Karpas-422 (cell line): ENCODE data around the gene ADAMTS4. TPM values are rescaled to one million over a fixed set of nuclear protein-coding genes. Genes with fewer than 3 reads are reported as not detected.

Experiments used
- DNase-seq: peaks from one replicate; pipeline ENCODE4 v3.0.0-alpha.2; 2015
- H2AFZ ChIP-seq: fragments of 200-600 bp; sonication (generic); 2 replicates; pipeline ENCODE4 v1.6.1; 2014; ENCODE audit warnings: antibody characterized with exemption, low read length, mixed read lengths
- H3K27ac ChIP-seq: fragments of 200-600 bp; sonication (generic); 2 replicates; pipeline ENCODE4 v1.5.1; 2014; ENCODE audit warnings: mild to moderate bottlenecking, low read length, moderate library complexity
- H3K27me3 ChIP-seq: fragments of 200-600 bp; sonication (generic); 2 replicates; pipeline ENCODE4 v1.6.1; 2014; ENCODE audit warnings: low read length, mixed read lengths
- H3K36me3 ChIP-seq: fragments of 200-600 bp; sonication (generic); 2 replicates; pipeline ENCODE4 v1.6.1; 2014; ENCODE audit warnings: low read length, mixed read lengths; ENCODE audit not compliant: insufficient read depth
- H3K4me1 ChIP-seq: fragments of 200-600 bp; sonication (generic); 2 replicates; pipeline ENCODE4 v1.6.1; 2014; ENCODE audit warnings: mild to moderate bottlenecking, low read length, mixed read lengths
- H3K4me2 ChIP-seq: fragments of 200-600 bp; sonication (generic); 2 replicates; pipeline ENCODE4 v1.6.1; 2014; ENCODE audit warnings: low read length, low read depth, mild to moderate bottlenecking; ENCODE audit not compliant: poor library complexity, severe bottlenecking
- H3K4me3 ChIP-seq: fragments of 200-600 bp; sonication (generic); 2 replicates; pipeline ENCODE4 v1.5.1; 2014; ENCODE audit warnings: mild to moderate bottlenecking, antibody characterized with exemption, low read length, mixed read lengths
- H3K79me2 ChIP-seq: fragments of 200-600 bp; sonication (generic); 2 replicates; pipeline ENCODE4 v1.6.1; 2014; ENCODE audit warnings: mild to moderate bottlenecking, low read length, mixed read lengths
- H3K9ac ChIP-seq: fragments of 200-600 bp; sonication (generic); 2 replicates; pipeline ENCODE4 v1.6.0; 2014; ENCODE audit warnings: low read length
- H3K9me2 ChIP-seq: fragments of 200-600 bp; sonication (generic), shearing (Covaris generic); replicated peaks from 2 replicates; pipeline ENCODE4 v1.6.0; 2014; ENCODE audit warnings: mild to moderate bottlenecking, low read length, moderate library complexity; ENCODE audit not compliant: insufficient read depth
- H3K9me3 ChIP-seq: fragments of 300-700, 200-600 bp; sonication (generic); 2 replicates; pipeline ENCODE4 v1.6.1; 2014; ENCODE audit warnings: low read length, mixed read lengths
- H4K20me1 ChIP-seq: fragments of 200-600 bp; sonication (generic); 2 replicates; pipeline ENCODE4 v1.6.1; 2014; ENCODE audit warnings: mild to moderate bottlenecking, antibody characterized with exemption, low read length, low read depth; ENCODE audit not compliant: insufficient read depth
- total RNA-seq: library from RNA; depleted of rRNA; stranded (reverse); fragments of >200 nt; shearing (Covaris generic); gene quantifications from 2 replicates; pipeline ENCODE4 v1.2.3, GENCODE V29; 2014; ENCODE audit warnings: low replicate concordance

ADAMTS4 gene
- total RNA-seq, 1 experiment from 2014 or later = 0.15 TPM

DNA sequence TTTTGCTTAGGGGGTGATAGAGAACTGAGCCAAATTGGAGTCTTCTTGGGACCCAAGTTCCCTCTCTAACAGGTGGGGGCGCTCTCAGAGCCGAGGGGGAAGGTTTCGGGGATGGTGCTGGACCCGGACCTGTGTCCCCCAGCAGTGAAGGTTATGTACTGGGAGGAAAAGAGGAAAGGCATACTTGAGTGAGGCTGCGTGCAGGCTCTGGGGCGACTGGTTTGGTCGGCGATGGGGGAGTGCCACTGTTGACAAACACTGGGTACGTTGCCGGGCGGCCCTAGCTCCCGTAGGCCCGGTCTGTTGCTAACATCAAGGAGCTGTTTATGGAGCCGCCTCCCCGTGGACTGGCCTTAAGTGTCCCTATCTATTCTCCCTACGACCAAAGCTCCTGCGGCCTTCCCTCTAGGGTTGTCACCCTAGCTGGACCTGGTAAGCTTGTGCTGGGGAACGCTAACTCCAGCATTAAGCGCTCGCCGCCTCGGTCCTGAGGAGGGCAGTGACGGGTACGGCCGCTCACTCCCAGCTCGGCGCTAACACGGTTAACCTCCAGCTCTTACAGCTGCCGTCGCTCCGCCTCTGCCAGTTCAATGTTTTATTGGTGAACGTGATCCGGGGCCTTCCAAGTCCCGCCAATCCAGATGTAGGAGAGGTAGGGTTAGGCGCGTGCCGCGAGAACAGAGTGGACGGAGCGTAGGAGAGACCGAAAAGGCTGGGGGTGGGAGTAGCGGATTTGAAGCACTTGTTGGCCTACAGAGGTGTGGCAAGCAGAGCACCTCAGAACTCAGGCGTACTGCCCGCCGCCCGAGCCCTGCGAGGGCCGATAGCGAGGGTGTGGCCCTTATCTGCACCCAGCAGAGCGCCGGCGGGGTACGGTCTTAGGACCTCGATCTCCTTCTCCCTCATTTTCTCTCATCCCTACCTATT is 32.8 kb downstream of the ADAMTS4 start, which contains the start of gene PPOX:
Gene PPOX (plus strand): TSS at position 685 of the 927 bp plus-strand sequence. CDS start 422 bp downstream, outside the sequence.
- Histone ChIP-seq H3K4me1 (peaks cover 49% of the 10 kb centered on the region), H3K27ac (peak within 1 kb of the TSS; percentile 86), H3K36me3 (peaks cover 6% of the 10 kb centered on the region; the same call in 1 of the 2 replicates), H2AFZ (peak within 1 kb of the TSS; percentile 41; the same call in 1 of the 2 replicates), H4K20me1 (no peaks in the 10 kb centered on the region), H3K9ac (peak within 1 kb of the TSS; percentile 75), H3K4me2 (peak within 1 kb of the TSS; percentile 83), H3K27me3 (no peaks in the 10 kb centered on the region), H3K79me2 (peaks cover 14% of the 10 kb centered on the region), H3K9me2 (no peaks in the 10 kb centered on the region), H3K9me3 (no peaks in the 10 kb centered on the region), H3K4me3 (peak within 1 kb of the TSS; percentile 88)
- DNase-seq = peak; percentile 99

DNA sequence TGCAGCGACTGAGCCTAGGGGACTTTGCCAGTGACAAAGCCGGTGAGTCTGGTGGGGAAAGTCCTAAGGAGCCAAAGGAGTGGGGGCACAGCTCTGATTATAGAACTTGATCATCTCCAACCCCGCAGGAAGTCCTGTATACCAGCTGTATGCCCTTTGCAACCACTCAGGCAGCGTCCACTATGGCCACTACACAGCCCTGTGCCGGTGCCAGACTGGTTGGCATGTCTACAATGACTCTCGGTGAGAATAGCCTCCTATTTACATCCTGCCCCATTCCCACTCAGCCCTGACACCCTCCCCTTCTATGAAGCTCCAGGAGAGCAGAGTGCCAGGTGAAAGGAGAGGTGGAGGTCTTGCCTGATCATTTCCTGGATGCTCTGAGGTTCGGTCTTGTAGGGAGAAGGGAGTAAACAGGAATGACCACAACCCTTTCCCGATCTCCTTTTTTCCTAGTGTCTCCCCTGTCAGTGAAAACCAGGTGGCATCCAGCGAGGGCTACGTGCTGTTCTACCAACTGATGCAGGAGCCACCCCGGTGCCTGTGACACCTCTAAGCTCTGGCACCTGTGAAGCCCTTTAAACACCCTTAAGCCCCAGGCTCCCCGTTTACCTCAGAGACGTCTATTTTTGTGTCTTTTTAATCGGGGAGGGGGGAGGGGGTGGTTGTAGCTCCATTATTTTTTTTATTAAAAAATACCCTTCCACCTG is 33.8 kb downstream of the ADAMTS4 start:
- peak overlapping the region; percentile 88 for H3K4me3 ChIP-seq
- H3K79me2 ChIP-seq = peaks cover 24% of the 10 kb centered on the region
- H3K9me3 ChIP-seq = no peaks in the 10 kb centered on the region
- no peak overlapping the region for H2AFZ ChIP-seq
- H3K9ac ChIP-seq = peak overlapping the region; percentile 75
- DNase-seq = no peak
- no peaks in the 10 kb centered on the region for H4K20me1 ChIP-seq
- no peaks in the 10 kb centered on the region for H3K9me2 ChIP-seq
- peaks cover 58% of the 10 kb centered on the region for H3K4me1 ChIP-seq
- peaks cover 4% of the 10 kb centered on the region; the same call in 1 of the 2 replicates for H3K36me3 ChIP-seq
- H3K27me3 ChIP-seq = no peaks in the 10 kb centered on the region
- H3K4me2 ChIP-seq = peak overlapping the region; percentile 83
- peak overlapping the region; percentile 86 for H3K27ac ChIP-seq

DNA sequence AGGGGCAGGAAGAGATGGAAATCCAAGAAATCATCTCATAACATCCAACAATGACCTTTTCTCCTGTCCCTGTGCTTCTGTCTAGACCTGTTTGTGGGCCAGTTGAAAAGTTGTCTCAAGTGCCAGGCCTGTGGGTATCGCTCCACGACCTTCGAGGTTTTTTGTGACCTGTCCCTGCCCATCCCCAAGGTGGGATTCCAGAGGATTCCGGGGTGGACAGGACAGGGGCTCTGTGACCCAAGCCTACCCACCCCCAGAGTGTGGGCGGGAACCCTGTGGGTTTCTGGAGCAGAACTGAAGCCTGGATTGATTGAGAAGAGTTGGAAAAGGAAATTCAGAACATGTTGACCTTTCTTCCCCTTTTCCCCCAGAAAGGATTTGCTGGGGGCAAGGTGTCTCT is 35.1 kb downstream of the ADAMTS4 start:
- Histone ChIP-seq H3K27ac (no peak overlapping the region), H3K4me3 (no peak overlapping the region), H3K79me2 (peaks cover 30% of the 10 kb centered on the region), H2AFZ (no peak overlapping the region), H3K9me3 (no peaks in the 10 kb centered on the region), H3K9me2 (no peaks in the 10 kb centered on the region), H4K20me1 (no peaks in the 10 kb centered on the region), H3K36me3 (no peaks in the 10 kb centered on the region), H3K4me1 (peaks cover 65% of the 10 kb centered on the region), H3K4me2 (no peak overlapping the region), H3K27me3 (no peaks in the 10 kb centered on the region), H3K9ac (no peak overlapping the region)
- no peak for DNase-seq

DNA sequence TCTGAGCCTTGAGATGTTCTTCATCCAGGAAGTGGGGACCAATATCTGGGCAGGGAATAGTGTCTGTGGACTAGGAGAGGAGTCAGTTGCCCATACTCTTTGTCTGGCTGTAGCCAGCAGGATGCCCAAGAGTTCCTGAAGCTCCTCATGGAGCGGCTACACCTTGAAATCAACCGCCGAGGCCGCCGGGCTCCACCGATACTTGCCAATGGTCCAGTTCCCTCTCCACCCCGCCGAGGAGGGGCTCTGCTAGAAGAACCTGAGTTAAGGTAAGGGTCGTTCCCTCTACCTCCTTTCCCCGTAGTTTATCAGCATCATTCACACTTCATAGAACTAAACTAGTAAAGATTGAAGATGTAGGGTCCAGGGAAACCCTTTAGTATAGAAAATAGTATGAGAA is 36.0 kb downstream of the ADAMTS4 start:
- Histone ChIP-seq H3K27ac (no peak overlapping the region), H3K4me1 (peaks cover 68% of the 10 kb centered on the region), H3K79me2 (peaks cover 25% of the 10 kb centered on the region), H4K20me1 (no peaks in the 10 kb centered on the region), H3K4me2 (no peak overlapping the region), H3K9me2 (no peaks in the 10 kb centered on the region), H2AFZ (no peak overlapping the region), H3K36me3 (no peaks in the 10 kb centered on the region), H3K9ac (no peak overlapping the region), H3K27me3 (no peaks in the 10 kb centered on the region), H3K9me3 (no peaks in the 10 kb centered on the region), H3K4me3 (no peak overlapping the region)
- no peak for DNase-seq

DNA sequence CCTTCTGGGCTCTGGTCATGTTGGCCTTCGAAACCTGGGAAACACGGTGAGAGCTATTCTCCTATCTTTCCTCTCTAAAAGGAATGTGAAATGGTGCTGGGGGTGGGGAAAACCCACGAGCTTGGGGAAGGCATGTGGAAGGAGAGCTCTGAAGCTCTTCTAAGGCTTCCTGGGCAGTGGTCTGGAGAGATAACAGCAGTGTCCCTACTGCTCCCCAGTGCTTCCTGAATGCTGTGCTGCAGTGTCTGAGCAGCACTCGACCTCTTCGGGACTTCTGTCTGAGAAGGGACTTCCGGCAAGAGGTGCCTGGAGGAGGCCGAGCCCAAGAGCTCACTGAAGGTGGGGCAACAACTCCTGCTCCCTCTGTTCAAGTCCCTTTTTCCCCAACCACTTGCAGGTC is 36.8 kb downstream of the ADAMTS4 start:
- H3K9ac ChIP-seq = peak overlapping the region; percentile 6; the same call in 1 of the 2 replicates
- H3K27me3 ChIP-seq = no peaks in the 10 kb centered on the region
- H3K4me2 ChIP-seq = peak overlapping the region; percentile 17
- 0 out of 2 replicates have a peak, but pooled peaks cover under 1% of the 10 kb centered on the region for H3K36me3 ChIP-seq
- H4K20me1 ChIP-seq = no peaks in the 10 kb centered on the region
- H2AFZ ChIP-seq = no peak overlapping the region
- no peak overlapping the region for H3K27ac ChIP-seq
- peaks cover 22% of the 10 kb centered on the region for H3K79me2 ChIP-seq
- no peak for DNase-seq
- H3K9me3 ChIP-seq = no peaks in the 10 kb centered on the region
- peaks cover 61% of the 10 kb centered on the region for H3K4me1 ChIP-seq
- no peaks in the 10 kb centered on the region for H3K9me2 ChIP-seq
- no peak overlapping the region for H3K4me3 ChIP-seq

DNA sequence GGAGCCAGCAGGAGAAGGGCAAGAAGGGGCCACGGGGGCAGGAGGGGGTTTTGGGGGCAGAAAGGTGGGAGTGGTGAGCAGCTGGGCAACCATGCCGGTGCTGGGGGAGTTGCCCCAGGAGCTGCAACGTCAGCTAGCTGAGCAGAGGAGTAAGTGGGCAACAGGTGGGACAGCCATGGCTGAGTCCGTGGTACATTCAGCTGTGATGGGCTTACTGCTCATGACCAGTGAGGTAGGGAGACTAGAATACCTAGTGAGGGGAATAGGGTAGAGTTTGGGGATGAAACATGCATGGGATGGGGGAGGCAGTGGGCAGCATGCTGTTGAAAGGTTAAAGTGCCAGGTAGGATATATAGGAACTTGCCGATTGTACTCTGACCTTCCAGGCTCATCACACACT is 37.2 kb downstream of the ADAMTS4 start:
- Histone ChIP-seq H3K9ac (peak overlapping the region; percentile 6; the same call in 1 of the 2 replicates), H3K4me2 (peak overlapping the region; percentile 17)

DNA sequence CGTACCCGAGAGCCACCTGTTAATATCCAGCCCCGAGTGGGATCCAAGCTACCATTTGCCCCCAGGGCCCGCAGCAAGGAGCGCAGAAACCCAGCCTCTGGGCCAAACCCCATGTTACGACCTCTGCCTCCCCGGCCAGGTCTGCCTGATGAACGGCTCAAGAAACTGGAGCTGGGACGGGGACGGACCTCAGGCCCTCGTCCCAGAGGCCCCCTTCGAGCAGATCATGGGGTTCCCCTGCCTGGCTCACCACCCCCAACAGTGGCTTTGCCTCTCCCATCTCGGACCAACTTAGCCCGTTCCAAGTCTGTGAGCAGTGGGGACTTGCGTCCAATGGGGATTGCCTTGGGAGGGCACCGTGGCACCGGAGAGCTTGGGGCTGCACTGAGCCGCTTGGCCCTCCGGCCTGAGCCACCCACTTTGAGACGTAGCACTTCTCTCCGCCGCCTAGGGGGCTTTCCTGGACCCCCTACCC is 38.1 kb downstream of the ADAMTS4 start:
- Histone ChIP-seq H3K27me3 (no peaks in the 10 kb centered on the region), H3K27ac (no peak overlapping the region), H3K79me2 (peaks cover 20% of the 10 kb centered on the region), H3K9me3 (no peaks in the 10 kb centered on the region), H3K4me3 (peak overlapping the region; percentile 95; the same call in 1 of the 2 replicates), H3K4me1 (peaks cover 54% of the 10 kb centered on the region), H3K36me3 (0 out of 2 replicates have a peak, but pooled peaks cover 3% of the 10 kb centered on the region), H2AFZ (no peak overlapping the region), H3K9me2 (no peaks in the 10 kb centered on the region), H3K4me2 (peak overlapping the region; percentile 98), H3K9ac (peak overlapping the region; percentile 98), H4K20me1 (no peaks in the 10 kb centered on the region)
- DNase-seq = no peak

More for the DNA sequence above, 37.2 kb downstream of the ADAMTS4 start:
- H3K9me2 ChIP-seq = no peaks in the 10 kb centered on the region
- no peaks in the 10 kb centered on the region for H3K27me3 ChIP-seq
- H4K20me1 ChIP-seq = no peaks in the 10 kb centered on the region
- H3K4me1 ChIP-seq = peaks cover 60% of the 10 kb centered on the region
- no peak overlapping the region for H3K27ac ChIP-seq
- H3K9me3 ChIP-seq = no peaks in the 10 kb centered on the region
- H2AFZ ChIP-seq = no peak overlapping the region
- H3K79me2 ChIP-seq = peaks cover 19% of the 10 kb centered on the region
- DNase-seq = no peak
- H3K36me3 ChIP-seq = 0 out of 2 replicates have a peak, but pooled peaks cover 3% of the 10 kb centered on the region
- no peak overlapping the region for H3K4me3 ChIP-seq

DNA sequence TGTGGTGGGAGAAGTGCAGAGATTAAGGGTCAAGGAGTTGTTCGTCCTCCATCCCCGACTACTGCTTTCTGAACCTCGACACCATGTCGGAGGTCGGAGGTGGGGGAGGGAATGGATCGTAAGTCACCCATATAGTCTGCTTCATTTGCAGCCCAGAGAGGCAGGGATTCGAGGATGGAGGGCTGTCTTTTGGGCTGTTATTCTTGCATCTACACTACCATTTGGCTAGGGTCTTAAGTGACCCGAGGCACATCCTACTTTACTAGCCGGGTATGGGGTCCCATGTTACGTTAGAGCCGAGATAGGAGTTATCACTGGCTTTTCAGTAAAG is 39.0 kb downstream of the ADAMTS4 start:
- Histone ChIP-seq H3K9me2 (no peaks in the 10 kb centered on the region), H3K27me3 (no peaks in the 10 kb centered on the region), H3K27ac (peak overlapping the region; percentile 74), H3K79me2 (peaks cover 28% of the 10 kb centered on the region), H2AFZ (peak overlapping the region; percentile 65; the same call in 1 of the 2 replicates), H3K4me2 (peak overlapping the region; percentile 98), H3K4me1 (peaks cover 53% of the 10 kb centered on the region), H4K20me1 (no peaks in the 10 kb centered on the region), H3K4me3 (peak overlapping the region; percentile 95), H3K9ac (peak overlapping the region; percentile 98), H3K36me3 (0 out of 2 replicates have a peak, but pooled peaks cover 3% of the 10 kb centered on the region), H3K9me3 (no peaks in the 10 kb centered on the region)
- DNase-seq = no peak
